ENCODE results near the gene MBNL1.

The MBNL1 gene

DNA sequence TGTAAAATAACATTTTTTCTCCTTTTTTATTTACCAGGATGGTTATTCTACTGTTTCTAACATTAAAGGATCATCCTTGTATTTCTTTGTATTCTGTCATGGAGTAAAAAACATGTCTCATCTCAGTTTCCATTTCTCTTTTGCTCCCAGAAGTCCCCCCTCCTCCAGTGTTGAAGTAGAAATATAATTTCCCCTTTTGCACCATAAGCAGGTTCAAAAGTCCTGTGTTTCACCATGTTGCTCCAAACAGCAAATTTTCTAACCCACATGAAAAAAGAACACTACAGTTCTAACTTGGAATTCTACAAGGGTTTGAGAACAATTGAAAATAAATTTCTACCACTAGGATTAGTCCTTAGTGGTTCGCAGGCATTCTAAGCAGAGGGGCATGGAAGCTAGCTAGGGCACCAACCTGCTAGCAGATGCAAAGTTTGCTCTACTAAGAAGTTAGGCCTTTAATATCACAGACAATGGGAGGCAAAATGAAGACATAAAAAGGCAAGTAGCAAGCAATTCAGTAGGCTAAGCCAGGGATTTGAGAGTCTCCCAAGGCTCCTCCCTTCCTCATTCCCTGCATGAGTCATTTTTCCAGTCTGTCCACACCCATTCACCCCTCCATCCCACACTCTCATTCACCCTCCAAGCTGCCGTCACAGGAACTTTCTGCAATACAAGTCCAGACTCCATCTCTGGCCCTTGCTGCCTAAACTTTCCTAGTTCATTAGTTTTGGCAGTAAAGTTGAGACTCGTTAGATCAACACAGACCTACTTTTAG, 2.3 kb upstream of the MBNL1 start:
- H3K4me3 ChIP-seq (ENCODE audit: low read depth, low read length): peak overlapping the region; percentile 20
- TF ChIP-seq, protein P1, sequence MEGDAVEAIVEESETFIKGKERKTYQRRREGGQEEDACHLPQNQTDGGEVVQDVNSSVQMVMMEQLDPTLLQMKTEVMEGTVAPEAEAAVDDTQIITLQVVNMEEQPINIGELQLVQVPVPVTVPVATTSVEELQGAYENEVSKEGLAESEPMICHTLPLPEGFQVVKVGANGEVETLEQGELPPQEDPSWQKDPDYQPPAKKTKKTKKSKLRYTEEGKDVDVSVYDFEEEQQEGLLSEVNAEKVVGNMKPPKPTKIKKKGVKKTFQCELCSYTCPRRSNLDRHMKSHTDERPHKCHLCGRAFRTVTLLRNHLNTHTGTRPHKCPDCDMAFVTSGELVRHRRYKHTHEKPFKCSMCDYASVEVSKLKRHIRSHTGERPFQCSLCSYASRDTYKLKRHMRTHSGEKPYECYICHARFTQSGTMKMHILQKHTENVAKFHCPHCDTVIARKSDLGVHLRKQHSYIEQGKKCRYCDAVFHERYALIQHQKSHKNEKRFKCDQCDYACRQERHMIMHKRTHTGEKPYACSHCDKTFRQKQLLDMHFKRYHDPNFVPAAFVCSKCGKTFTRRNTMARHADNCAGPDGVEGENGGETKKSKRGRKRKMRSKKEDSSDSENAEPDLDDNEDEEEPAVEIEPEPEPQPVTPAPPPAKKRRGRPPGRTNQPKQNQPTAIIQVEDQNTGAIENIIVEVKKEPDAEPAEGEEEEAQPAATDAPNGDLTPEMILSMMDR (IDR thresholded peaks at IDR 0.05; ENCODE audit: low read depth, low read length): no peak

DNA sequence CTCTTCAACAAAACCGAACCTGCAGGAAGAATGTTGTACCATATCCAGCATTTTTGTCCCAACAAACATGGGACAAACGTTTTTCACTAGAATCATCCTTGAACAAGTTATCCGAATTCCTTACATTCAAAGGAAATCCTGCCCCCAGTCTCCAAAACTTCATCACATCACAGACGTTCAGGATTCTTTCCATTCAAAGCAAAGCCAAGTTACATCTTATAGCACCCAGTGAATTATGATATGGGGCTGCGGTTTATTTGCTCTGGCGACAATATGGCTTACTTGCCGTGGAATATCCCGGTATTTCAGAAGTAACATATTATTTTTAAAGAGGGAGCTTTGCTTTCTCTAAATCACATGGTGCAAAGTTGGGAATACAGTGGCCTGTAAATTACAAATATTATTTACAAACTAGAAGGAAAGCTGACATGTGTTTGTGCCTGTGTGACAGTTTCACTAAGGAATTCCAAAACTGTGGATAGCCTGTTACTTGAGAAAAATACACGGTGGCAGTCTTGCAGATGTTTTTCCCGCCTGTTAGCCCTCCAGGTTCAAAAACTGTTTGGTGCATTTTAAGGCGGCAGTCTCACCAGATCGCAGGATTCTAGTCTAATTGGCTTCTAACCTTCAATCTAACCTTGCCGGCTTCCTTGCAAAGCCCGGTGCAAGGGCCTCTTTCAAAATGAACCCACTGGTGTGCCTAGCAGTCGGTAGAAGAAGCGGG, 736 bp upstream of the MBNL1 start:
- peak overlapping the region; percentile 88 for H3K4me3 ChIP-seq (ENCODE audit: low read depth, low read length)
- TF ChIP-seq, protein P1 (IDR thresholded peaks at IDR 0.05; ENCODE audit: low read depth, low read length): no peak

DNA sequence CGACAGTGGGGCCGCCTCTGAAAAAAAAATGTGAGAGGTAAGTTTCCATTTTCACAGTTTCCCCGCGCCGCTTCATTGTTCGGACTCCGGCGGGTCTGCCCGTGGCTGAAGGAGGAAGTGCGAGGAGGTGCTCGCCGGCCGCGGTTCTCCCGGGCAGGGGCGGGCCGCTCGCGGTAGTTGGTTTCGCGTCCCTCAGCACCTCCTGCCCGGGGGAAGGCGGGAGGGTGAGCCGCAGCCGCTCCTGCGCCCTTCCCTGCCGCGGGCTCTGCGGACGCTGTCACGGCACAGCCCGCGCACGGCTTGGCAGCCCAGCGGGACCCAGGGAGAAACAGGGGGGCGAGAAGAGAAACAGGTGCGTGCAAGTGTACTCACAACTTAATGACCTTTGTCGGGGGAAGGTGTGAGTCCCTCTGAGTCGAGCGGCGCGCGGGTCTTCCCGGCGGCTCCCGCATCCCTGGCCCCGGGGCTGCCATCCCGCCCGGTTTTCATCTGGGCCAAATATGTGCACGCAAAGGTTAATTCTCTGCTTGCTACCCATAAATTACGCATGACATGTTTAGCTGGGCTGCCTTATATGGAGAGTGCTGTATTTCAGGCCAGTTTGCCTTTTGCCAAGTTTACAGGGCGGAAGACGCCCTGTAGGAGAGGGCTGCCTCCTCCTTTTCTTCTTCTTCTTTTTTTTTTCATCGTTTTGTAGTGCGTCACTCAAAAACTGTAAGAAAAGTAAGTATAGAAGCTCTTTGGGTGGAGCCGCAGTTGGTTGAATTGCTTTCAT, 514 bp downstream of the MBNL1 start:
- peak overlapping the region; percentile 88 for H3K4me3 ChIP-seq (ENCODE audit: low read depth, low read length)
- TF ChIP-seq, protein P1 (IDR thresholded peaks at IDR 0.05; ENCODE audit: low read depth, low read length): no peak

DNA sequence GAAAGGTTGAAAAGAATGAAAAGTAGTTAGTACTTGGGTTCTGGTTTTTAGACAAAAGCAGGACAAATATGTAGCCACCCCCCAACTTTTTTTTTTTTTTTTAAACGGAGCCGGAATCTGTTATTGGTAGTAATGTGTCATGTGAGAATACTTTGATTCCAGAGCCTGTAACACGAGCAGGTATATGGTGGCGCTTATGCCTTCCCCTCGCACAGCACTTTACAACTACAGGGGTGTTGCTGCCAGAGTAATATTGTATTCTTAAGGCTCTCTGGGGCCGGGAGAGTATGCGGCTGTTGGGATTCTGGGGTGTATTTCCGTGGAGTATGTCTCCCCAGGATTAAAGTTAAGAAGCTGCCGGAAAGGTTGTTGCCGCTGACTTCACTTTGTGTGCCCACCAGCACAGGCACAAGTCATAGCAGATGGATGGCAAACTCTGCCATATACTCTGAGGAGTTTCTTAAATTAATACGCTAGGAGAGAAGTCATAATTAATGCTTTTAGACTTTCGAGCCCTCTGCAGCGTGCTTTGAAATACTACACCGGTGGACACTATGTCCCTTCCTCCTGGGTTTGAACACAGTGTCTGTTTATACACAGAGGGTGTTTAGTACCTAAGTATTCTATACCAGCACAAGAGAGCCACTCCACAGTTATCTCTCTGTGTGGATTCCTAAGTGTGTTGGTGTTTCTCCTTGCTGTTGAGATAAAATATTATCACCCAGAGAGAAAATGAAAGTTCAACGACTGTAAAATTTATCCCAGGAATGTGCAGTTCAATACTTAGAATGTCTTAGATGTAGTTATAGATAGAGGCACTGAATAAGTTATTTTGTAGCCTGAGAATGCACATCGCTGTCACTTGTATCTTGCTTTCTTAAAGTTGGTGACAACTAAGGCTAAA, 1.4 kb downstream of the MBNL1 start:
- peak overlapping the region; percentile 88 for H3K4me3 ChIP-seq (ENCODE audit: low read depth, low read length)
- TF ChIP-seq, protein P1 (IDR thresholded peaks at IDR 0.05; ENCODE audit: low read depth, low read length): no peak

DNA sequence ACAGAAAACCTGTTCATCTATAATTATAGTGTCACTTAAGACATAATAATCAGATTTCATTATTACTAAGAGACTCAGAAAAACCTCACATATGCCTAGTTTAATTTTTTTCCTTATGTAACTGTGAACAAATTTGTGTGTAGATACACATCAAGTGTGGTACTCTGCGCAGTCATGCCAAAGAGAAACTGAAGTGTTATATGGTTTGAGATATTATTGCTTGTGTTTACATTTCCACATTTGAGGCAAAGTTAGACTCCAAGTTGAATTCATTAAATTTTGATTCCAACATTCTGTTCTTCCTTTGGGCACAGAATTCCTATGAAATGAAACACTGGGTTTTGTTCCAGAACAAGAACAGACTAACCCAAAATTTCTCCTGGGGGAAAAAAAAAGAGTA, 2.2 kb downstream of the MBNL1 start:
- TF ChIP-seq, protein P1 (IDR thresholded peaks at IDR 0.05; ENCODE audit: low read depth, low read length): no peak
- H3K4me3 ChIP-seq (ENCODE audit: low read depth, low read length): peak overlapping the region; percentile 88

DNA sequence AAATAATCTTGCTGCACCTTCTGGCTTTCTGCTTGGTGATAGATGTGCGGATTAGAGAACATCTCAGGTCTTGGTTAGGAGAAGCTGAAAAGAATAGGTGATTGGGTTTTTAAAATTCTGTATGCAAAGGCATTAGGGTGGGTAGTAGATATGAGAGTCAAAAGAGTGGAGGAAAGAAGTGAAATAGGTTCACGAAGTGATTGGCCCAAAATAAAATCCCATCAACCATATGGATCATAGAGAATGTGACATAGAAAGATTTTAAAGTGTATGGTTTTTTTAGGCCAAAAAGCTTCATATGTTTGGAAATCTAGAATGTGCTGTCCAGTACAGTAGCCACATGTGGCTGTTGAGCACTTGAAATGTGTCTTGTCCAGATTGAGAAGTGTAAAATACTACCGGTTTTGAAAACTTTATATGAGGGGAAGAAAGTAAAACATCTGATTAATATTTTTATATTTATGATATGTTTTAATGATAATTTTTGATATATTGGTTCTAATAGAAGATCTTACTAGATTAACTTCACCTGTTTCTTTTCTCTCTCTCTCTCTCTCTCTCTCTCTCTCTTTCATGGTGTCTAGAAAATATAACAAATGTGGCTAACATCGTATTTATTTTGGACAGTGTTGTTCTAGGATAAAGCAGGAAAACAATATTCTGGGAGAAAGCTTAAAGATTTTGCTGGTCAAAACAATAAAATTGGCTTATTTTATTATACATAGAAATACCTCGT, 2.9 kb downstream of the MBNL1 start:
- H3K4me3 ChIP-seq (ENCODE audit: low read depth, low read length): peak overlapping the region; percentile 88
- TF ChIP-seq, protein P1 (IDR thresholded peaks at IDR 0.05; ENCODE audit: low read depth, low read length): no peak

All from WI38 (cell line).